NCI-H510A treated with DMSO at 0.1 percent for 48 hours (cell line): ENCODE measurements around the gene PEX1.
A peak's percentile ranks its signal among the peaks of the same experiment; 100 is the strongest.
"Not testable (repeated sequence)": the region's sequence is repeated elsewhere in the genome, so short reads cannot be mapped to it uniquely, and the experiment has no call there.

Source experiments
- DNase-seq: peaks from one replicate; lab custom pipeline; 2025; lab: John Stamatoyannopoulos, UW

PEX1 gene

DNA sequence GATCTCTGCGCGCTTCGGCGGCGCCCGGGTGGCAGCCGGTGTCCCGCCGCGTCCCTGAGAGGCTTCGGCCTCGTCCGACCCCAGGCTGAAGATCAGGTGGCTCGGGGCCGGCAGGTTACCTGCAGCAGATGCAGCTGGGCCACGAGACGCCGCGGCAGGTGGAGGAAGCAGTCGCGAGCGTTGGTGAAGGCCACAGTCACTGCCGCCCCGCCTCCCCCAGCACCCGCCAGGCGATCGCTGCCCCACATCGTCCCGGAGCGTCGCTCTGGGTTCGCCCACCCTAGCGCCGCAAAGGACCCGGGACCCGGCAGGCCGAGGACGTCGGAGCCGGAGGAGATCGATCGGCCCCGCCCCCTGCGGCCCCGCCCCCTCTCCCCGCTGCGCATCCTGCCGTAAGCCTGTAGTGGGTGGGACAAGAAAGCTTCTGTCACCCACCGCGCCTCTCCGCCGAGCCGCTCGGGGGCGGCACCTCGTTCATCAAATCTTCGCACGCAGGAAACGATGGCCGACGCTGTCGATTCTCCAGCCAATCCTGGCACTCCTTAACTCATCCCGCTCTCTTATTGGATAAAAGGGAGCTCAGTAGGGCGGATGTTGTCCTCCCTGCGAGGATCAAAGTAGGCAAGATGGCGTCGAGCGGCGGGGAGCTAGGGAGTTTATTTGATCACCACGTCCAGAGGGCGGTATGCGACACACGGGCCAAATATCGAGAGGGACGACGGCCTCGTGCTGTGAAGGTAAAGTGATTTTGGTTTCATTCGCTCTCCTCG, at the start of gene PEX1, which contains the start of gene RBM48:
TSS of gene PEX1 (minus strand) at position 333 of the 770 bp plus-strand sequence. CDS start at position 248, 85 bp downstream.
TSS of gene RBM48 (plus strand) at position 608 of the 770 bp plus-strand sequence. CDS start at position 627, 19 bp downstream.
- DNase-seq: peak; percentile 94

DNA sequence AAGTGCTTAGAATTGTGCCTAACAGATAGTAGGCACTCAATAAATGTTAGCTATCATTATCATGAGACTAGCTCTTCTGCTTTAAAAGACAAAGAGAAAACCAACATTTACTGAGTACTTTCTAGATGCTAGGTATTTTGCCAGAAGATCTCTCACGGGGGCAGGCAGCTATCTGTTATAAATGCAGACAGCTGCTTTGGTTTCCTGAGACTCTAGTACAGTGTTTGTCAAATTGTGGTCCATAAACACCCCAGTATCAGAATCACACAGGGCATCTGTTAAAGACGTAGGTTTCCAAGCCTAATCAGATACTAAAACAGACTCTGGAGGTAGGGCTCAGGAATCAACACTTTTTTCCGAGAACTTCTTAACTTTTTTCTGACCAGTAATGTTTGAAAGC, 48.0 kb upstream of the PEX1 start:
- no peak for DNase-seq

DNA sequence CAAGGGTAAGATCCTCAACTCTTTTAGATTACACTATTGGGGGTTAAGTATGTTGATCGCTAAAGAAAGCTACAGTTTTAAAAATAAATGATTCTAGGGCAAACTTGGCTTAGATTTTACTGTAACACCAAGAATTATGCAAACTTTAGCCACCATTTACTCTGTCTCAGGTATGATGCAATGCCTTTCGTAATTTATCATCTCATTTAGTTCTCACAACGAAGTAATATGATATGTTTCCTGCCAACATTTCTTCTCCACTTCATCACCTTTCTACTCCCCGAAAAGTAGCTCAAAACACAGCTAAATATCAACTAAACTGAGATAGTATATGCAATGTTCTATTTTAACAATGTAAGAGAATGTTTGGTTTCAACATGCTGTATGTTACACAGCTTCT, 40.8 kb upstream of the PEX1 start:
- DNase-seq: no peak

DNA sequence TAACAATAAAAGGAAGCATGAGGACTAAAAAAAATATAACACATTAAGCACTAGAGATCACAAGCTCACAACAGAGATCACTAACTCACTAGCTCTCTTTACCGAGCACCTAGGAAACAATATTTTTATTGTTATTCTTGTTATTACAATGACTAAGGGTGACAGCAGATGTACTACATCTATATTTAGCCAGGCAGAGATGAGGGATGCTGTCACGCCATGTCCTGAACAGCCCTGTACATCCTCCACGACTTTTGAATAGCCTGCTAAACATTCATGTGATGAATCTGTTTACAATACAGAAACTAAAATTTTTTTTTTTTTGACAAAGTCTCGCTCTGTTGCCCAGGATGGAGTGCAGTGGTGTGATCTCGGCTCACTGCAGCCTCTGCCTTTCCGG, 39.1 kb upstream of the PEX1 start:
- DNase-seq: no peak

DNA sequence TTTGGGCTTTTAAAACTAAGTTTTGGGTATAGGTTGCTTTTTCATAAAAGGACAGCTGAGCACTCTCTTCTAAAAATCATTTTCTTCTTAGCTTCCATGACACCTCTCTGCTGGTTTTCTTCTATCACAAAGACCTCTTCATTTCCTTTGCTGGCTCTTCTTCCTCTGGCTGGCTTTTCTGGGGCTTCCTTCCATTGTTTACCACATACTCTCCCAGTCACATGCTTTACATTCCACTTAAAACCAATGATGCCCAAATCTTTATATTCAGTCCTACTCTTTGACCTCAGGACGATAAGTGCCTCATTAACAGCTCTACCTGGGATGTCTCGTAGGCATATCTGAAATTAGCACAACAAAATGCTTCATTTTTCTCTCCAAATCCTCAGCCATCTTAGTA, 35.0 kb upstream of the PEX1 start:
- DNase-seq: no peak

DNA sequence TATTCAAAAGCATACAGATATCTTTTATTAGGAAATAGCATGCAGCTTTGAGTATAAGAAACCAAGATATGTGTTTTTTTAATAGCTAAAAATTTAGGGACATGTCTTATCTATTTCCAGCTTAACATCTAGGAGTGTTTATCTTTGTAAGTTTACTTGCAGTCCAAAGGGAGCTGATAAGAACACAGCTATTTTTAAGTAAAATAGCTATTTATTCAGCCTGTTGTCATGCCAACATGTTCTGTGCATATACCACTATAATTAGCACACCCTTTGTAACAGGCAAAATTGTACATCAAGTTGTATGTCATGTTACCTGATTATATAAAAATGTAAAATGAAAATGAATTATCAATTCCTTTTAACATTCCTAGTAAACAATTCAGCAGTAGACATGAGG, 32.3 kb upstream of the PEX1 start:
- no peak for DNase-seq

DNA sequence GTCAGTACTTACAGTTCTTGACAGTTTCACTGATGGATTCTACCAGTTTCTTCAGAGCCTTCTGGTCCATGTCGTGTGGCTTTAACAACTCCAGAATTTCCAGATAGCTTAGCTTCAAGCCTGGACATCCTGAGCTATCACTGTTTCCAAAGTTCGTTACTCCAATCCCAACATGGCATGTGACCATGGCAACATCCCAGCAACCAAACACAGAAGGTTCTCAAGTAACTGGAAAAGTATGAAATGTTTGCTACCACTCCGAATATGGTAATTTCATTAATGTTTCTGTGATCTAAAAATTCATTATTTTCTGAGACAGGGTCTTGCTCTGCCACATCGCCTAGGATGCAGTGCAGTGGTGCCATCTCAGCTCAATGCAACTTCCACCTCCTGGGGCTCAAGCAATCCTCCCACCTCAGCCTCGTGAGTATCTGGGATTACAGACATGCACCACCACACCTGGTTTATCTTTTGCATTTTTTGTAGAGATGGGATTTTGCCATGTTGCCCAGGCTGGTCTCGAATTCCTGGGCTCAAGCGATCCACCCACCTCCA, 29.6 kb upstream of the PEX1 start:
- no peak for DNase-seq

DNA sequence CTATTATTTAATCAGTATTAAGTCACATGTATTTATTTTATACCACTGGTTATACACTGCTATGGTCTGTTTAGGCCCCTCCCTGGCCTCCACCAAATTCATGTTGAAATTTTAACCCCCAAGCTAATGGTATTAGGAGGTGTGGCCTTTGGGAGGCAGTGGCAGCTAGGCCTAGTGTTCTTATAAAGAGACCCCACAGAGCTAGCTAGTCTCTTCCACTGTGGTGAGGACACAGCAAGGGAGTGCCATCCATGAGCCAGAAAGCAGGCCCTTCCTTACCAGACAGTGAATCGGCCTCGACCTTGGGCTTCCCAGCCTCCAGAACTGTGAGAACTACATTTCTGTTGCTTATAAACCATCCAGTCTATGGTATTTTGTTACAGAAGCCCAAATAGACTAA, 28.9 kb upstream of the PEX1 start:
- no peak for DNase-seq

DNA sequence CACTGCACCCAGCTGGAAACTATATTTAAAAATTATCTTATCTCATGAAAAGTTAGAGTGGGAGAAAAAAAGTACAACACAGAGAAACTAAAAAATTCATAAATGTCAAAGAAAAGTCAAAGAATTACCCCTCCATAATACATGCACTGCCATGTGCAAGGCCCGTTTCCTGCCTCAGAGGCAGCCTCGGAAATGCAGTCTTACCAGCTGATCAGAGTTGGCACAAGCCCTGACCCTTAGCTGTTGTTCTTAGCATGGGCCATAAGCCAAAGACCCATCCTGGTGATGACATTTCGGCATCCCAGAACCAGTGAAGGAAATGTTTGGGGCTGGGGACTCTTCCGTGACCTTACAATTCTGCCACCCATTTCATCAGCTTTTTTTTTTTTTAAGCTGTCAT, 21.9 kb upstream of the PEX1 start:
- DNase-seq: no peak

DNA sequence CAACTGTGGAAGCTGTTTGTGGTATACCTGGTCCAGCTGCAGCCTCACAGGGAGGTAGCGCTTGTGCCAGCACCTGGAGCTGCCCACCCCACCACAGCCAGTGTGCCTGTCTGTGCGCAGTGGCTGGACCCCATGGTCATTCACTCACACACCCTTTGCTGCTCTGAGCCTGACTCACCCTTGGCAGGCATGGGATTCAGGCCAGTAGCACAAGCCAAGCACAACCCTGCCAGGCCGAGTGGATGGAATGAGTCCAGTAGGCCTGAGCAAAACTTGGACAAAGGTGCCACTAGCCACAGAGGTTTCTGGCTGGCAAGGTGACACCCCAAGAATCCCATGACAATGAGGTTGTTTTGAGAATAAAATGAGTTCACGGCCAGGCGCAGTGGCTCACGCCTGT, 19.3 kb upstream of the PEX1 start:
- DNase-seq: no peak

DNA sequence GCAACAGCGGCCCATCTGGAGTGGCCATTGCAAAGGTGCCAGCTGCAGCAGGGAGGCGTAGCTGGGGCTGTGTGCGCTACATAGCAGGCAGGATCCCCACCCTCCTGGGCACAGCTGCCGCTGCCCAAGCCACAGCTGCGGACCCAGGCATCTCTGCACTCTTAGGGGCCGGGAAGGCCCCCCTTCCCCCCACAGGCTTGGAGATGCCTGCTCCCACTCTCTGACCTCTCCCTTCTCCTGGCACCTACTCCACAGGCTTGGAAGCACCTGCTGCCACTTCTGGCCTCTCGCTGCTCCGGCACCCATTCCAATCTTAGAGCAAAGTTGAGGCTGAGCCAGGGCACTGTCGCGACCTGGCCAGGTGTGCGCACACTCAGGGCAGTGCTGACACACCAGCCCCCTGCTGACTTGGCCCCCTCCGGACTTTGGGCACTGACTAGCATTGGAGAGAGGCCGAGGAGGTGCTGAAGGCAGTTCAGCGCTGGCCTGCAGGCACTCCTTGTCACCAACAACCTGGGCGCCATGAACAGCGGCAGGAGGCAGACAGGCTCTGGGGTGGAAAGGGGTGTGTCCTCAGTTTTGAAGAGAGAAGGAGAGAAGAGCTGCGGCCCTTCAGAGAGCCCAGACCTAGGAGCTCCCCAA, 18.7 kb upstream of the PEX1 start:
- no peak for DNase-seq

DNA sequence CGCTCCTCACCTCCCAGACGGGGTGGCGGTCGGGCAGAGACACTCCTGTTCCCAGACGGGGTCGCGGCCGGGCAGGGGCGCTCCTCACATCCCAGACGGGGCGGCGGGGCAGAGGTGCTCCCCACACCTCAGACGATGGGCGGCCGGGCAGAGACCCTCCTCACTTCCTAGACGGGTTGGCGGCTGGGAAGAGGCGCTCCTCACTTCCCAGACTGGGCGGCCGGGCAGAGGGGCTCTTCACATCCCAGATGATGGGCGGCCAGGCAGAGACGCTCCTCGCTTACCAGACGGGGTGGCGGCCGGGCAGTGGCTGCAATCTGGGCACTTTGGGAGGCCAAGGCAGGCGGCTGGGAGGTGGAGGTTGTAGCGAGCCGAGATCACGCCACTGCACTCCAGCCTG, 16.8 kb upstream of the PEX1 start:
- DNase-seq: not testable (repeated sequence)

DNA sequence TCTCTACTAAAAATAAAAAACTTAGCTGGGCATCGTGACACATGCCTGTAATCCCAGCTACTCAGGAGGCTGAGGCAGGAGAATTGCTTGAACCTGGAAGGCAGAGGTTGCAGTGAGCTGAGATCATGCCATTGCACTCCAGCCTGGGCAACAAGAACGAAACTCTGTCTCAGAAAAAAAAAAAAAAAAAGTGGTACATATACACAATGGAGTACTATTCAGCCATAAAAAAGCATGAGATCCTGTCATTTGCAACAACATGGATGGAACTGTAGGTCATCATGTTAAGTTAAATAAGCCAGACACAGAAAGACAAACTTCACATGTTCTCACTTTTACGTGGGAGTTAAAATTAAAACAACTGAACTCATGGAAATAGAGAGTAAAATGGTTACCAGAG, 15.2 kb upstream of the PEX1 start:
- DNase-seq: not testable (repeated sequence)

DNA sequence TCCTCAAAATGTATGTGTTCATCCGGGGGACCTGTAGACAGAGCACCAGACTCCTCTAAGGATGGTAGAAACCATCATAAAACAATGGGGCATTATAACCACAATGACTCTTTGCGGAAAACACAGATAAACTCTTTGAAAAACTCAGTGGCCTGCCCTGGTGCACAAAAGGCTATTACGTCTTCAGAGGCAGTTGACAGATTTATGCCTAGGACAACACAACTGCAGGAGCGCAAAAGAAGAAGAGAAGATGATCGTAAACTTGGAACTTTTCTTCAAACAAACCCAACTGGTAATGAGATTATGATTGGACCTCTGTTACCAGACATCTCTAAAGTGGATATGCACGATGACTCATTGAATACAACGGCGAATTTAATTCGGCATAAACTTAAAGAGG, 6.3 kb upstream of the PEX1 start:
- no peak for DNase-seq

DNA sequence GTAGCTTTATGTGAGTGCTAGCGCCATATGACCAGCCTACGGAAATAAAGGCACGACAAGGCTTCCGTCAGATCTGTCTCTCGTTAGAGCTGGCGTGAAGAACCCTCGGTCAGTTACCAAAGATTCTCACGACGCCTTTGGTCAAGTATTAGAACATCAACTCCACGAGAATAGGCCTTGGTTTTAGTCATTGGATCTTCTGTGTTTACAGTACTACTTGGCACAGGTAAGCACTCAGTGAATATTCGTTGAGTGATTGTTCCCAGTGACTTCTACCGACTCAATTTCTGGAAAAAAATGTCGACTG, 591 bp upstream of the PEX1 start:
- DNase-seq: no peak

DNA sequence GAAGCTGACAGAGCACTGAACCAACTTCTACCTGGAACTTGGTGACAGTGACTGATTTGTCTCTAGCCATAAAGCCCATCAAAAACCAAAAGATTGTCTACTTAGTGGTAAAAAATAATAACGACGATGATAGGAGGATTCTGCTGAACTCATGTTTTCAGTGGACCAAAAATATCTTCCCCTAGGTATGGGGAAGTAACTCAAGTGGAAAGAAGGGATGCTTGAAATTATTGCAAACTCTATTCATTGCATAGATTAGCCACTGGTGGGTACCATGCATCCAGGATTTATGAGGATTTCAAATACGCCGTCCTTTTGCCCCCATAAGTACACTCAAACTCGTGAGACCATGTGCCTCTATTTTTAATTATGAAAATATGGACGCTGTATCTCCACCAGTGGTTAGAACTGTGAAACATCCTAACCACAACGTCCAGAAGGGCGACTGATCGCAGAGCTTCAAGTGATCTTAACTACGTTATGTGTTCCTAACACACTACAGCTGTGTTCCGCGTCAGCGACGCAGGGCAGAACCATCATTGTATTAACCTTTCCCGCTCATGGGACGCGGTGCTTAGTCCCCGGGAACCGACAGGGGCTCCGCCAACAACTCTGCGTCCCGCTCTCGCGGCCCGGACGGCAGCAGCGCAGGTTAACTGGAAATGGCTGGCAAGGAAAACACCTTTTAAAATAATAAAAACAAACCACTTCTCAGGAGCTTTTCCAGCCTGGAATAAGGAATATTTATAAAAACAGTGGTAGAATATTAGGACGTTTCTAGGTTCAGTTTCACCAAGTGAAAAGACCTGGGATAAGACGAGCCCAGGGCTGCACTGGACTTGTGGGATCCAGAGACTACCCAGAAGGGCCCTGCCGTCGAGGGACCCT, 776 bp downstream of the PEX1 start:
- peak; percentile 36 for DNase-seq

DNA sequence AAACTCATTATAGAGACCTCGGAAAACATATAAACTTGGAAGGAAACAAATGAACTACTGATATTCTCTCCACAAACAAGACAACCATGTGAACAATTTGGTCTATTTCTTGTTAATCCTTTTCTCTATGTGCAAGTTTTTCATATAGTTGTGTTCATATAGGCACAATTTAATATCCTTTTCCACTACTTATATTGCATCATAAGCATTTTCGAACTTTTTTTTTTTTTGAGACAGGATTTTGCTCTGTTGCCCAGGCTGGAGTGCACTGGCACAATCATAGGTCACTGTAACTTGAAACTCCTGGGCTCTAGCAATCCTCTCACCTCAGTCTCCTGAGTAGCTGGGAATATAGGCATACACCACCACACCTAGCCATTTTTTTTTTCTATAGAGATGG, 5.2 kb downstream of the PEX1 start:
- no peak for DNase-seq

DNA sequence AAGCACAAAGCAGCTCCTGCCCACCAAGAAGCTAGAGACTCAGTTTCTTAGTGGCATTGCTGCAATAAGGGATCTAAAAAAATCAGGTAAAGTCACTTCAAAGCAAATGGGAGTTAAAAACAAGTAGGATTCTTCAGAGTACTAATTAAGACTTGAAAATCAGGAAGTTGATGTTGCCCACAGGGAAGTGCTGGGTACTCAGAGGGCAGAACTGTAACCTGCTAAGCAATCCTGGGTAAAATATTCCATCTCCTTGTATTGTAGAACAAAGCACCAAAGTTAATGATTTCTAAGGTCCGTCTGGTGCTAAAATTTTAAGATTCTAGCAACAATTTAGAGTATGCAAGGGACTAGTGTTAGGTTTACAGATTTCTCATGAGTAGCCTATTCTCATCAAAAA, 8.3 kb downstream of the PEX1 start:
- no peak for DNase-seq

DNA sequence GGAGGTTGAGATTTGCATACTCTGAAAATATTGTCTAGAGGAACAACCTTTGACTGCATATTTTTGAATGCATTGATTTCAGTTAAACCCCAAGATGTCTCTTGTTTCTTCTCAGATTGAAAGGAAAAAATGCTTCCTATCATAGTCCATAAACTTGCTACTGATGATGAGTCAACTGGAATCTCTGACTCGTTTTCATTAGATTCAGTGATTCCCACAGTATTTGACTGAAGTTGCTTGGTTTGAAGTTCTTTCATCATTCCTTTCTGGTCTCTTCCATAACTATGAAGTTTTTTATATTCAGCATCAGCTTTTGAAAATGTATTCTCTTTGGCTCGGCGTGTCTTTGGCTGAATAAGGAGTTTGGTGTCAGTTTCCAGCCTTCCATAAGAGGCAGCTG, 10.7 kb downstream of the PEX1 start:
- DNase-seq: no peak

DNA sequence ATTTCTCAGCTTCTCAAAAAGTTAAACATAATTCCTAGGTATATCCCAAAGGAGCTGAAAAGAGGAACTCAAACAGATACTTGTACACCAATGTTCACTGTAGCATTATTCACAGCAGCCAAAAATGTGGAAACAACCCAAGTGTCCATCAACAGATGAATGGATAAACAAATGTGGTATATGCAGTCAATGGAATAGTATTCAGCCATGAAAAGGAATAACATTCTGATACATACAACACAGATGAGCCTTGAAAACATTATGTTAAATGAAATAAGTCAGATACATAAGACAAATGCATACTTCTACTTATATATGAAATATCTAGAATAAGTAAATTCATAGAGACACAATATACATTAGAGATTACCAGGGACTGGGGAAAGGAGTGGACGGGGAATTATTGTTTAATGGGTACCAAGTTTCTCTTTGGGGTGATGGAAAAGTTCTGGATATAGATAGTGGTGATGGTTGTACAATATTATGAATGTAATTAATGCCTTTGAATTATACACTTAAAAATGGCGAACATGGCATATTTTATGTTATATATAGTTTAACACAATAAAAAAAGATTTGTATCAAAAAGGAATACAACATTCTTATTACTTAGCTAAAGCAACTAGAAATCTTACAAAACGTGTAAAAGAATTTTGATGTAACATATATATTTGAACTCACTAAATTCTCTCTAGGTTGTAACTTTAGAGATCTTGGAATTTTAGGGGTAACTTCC, 15.0 kb downstream of the PEX1 start:
- no peak for DNase-seq

DNA sequence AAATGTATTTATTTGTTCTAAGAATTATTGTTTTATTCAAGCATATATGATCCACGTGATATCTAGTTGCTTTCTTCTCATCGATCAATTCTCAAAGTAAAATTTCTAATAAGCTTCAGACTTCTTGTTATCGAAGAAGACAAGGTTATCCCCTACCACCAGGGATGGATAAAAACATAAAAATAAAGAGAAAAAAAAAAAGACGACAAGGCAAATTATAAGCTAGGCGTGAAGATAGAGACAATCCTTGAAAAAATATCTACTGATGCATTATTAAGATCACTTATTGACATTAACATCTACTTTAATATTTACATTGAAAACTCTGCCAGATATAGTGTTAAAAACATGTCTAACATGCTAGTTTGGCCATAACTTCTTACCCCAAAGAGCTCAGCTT, 19.4 kb downstream of the PEX1 start:
- no peak for DNase-seq

DNA sequence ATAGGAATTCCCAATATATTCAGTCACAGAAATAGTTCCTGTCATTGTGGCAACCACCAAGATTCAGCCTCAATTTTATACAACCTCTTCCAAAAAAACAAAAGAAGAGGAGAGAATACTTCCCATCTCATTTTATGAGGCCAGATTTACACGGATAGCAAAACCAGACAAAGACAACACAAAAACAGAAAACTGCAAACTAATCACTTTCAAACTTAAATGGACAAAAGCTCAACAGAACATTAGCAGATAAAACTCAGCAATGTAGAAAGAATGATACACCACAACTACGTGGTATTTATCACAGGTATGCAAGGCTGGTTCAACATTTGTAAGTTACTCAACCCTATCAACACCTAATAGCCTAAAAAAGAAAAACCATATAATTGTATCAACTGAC, 22.0 kb downstream of the PEX1 start:
- no peak for DNase-seq
